Fibroblast of pulmonary artery (primary cell): ENCODE results near the gene CHM.

Source experiments
- DNase-seq: peaks from one replicate; pipeline ENCODE4 v3.0.0-alpha.2; 2010; ENCODE audit warnings: low read depth
- H3K4me3 ChIP-seq: replicated peaks from 2 replicates; pipeline ENCODE4 v1.5.1; 2011; ENCODE audit warnings: low read depth, mild to moderate bottlenecking, control low read depth, low read length, moderate library complexity
- TF ChIP-seq, protein P1 (sequence below): IDR thresholded peaks from 2 replicates; pipeline ENCODE4 v1.5.1; 2011; ENCODE audit warnings: mild to moderate bottlenecking, control low read depth, low read length, inconsistent platforms; ENCODE audit errors: missing control alignments

The CHM gene, protein sequence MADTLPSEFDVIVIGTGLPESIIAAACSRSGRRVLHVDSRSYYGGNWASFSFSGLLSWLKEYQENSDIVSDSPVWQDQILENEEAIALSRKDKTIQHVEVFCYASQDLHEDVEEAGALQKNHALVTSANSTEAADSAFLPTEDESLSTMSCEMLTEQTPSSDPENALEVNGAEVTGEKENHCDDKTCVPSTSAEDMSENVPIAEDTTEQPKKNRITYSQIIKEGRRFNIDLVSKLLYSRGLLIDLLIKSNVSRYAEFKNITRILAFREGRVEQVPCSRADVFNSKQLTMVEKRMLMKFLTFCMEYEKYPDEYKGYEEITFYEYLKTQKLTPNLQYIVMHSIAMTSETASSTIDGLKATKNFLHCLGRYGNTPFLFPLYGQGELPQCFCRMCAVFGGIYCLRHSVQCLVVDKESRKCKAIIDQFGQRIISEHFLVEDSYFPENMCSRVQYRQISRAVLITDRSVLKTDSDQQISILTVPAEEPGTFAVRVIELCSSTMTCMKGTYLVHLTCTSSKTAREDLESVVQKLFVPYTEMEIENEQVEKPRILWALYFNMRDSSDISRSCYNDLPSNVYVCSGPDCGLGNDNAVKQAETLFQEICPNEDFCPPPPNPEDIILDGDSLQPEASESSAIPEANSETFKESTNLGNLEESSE

DNA sequence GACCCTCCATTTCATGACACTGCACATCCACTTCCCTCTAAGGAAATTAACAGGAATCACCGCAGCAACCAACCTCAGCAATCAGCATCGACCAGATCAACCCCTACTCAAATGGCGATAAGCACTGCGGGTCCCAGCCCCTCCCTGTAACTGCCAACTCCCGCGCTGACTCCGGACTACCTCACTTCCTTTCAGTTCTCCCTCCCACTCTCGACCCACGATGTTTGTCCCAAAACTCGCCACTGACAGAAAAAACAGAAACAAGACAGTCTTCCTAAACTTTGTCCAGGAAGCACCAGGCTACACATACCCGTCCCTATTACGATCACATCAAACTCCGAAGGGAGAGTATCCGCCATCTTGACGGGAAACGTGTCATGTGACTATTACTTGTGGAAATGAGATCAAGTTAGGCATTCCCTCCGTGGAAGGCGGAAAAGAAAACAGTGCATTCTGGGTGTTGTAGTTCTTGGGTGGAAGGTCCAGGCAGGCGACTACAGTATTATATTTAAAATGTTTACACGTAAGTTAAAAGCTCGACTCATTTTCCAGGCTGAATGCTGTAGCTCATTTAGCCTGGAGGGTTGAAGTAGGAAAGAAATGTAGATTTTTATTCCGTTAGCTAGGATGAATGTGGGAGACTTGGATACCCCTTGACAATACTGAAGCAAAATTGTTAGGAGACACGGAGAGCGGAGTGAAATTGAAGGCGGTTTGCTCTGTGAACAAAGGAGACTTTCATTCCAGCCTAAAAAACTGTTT lies at the start of gene CHM:
TSS of gene CHM (minus strand) at position 385 of the 762 bp plus-strand sequence. CDS start at position 359, 26 bp downstream.
- TF ChIP-seq, protein P1, sequence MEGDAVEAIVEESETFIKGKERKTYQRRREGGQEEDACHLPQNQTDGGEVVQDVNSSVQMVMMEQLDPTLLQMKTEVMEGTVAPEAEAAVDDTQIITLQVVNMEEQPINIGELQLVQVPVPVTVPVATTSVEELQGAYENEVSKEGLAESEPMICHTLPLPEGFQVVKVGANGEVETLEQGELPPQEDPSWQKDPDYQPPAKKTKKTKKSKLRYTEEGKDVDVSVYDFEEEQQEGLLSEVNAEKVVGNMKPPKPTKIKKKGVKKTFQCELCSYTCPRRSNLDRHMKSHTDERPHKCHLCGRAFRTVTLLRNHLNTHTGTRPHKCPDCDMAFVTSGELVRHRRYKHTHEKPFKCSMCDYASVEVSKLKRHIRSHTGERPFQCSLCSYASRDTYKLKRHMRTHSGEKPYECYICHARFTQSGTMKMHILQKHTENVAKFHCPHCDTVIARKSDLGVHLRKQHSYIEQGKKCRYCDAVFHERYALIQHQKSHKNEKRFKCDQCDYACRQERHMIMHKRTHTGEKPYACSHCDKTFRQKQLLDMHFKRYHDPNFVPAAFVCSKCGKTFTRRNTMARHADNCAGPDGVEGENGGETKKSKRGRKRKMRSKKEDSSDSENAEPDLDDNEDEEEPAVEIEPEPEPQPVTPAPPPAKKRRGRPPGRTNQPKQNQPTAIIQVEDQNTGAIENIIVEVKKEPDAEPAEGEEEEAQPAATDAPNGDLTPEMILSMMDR = no peak
- peak within 1 kb of the TSS; percentile 63 for H3K4me3 ChIP-seq
- peak; percentile 88 for DNase-seq

DNA sequence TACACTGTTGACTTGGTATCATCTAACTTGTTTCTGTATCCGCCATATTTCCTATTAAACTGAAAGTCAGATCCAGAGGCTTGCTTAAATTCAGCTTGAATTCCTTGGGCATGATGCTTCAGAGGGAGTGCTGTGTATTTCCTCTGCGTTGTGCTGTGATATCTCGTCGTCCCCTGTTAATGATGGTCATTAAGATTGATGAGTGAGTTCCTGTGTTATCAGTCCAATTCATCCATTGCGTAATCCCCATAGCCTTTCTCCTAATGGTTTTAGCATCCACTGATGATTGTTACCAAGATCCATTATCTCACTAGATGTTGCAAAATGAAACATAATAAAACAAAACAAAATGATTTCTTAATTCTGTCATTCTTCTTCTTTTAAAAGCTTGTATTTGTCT lies 31.3 kb upstream of the CHM start:
- H3K4me3 ChIP-seq = no peak overlapping the region
- TF ChIP-seq, protein P1 = no peak
- DNase-seq = peak; percentile 6

DNA sequence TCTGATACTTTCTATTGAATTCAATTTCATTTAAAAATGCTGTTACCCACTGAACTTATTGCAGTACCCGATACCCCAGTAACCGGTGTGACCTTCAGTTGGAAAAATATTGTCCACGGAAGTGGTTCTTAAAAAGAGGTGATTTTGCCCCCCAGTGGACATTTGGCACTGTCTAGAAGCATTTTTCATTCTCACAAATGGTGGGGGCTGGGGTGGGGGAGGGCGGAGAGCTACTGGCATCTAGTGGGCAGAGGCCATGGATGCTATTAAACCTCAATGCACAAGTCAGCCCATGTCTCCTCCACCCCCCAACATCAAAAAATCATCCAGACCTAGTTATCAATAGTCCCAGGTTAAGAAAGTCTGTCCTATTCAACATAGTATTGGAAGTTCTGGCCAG lies 19.6 kb upstream of the CHM start:
- TF ChIP-seq, protein P1 = no peak

DNA sequence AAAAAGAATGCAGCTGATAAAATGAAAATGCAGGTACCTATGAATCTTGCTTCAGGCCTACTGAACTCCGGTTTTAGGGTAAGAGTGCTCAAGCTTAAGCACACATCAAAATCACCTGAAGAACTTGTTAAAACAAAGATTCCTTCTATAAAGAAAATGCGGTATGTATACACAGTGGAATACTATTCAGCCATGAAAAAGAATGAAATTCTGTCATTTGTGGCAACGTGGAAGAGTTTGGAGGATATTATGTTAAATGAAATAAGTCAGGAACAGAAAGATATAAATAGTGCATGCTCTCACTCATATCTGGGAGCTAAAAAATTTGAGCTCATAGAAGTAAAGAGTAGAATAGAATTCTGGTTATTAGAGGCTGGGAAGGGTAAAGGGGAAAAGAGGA lies 14.0 kb upstream of the CHM start:
- DNase-seq = no peak
- no peak overlapping the region for H3K4me3 ChIP-seq
- TF ChIP-seq, protein P1 = no peak

More for the DNA sequence above, 19.6 kb upstream of the CHM start:
- H3K4me3 ChIP-seq = no peak overlapping the region
- no peak for DNase-seq

DNA sequence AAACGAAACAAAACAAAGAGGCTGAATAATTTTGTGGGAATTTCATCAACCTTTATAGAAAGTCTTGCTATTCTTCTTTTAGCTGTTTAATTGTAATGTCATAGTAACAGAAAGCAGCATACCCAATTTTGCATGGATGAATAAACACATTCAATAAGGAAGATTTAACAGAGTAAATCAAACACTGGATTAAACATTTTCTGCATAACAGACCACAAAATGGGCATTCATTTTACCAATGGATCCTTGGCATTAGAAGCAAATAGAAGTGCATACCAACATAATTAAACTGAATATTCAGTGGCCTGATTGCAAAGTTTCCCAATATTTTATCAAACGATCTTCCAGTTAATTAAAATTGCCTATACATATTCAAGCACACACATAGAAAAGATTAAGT lies 4.4 kb upstream of the CHM start:
- TF ChIP-seq, protein P1 = no peak
- no peak overlapping the region for H3K4me3 ChIP-seq
- no peak for DNase-seq

DNA sequence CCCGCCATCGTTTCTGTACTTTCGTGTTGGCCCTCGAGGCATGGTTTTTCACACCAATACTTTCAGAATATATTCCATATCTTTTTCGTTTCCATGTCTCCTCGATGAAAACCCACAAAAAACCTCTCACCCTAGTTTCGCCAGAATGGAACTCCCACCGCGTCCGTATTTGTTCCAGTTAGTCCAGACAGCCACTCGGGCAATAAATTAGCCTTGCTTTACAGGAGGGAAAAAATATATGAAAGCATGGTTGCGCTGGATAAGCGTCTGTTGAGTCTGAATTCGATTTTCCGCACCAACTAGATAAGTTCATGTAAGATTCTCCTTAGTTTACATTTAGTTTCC lies 550 bp upstream of the CHM start:
- DNase-seq = no peak
- H3K4me3 ChIP-seq = peak overlapping the region; percentile 63
- TF ChIP-seq, protein P1 = no peak
